Measurements from ENCODE around the gene ARPC1A.
"Not testable (repeated sequence)": the region's sequence is repeated elsewhere in the genome, so short reads cannot be mapped to it uniquely, and the experiment has no call there.

ARPC1A gene

GRCh38 chr7:99324559-99324958 is 1.1 kb upstream of the ARPC1A start:
- DNase-seq: no peak

GRCh38 chr7:99325001-99325493 is 651 bp upstream of the ARPC1A start:
- no peak for DNase-seq

- DNase-seq: peak; percentile 3
Measured at GRCh38 chr7:99326408-99326782, 697 bp downstream of the ARPC1A start.

GRCh38 chr7:99330314-99330961 is 4.7 kb downstream of the ARPC1A start:
- peak; percentile 64 for DNase-seq

- no peak for DNase-seq
Measured at GRCh38 chr7:99331002-99331401, 5.3 kb downstream of the ARPC1A start.

GRCh38 chr7:99339595-99339994 is 13.9 kb downstream of the ARPC1A start:
- no peak for DNase-seq

- DNase-seq: no peak
Measured at GRCh38 chr7:99340659-99341058, 15.0 kb downstream of the ARPC1A start.

GRCh38 chr7:99344061-99344647 is 18.5 kb downstream of the ARPC1A start:
- no peak for DNase-seq

GRCh38 chr7:99350641-99351040 is 24.9 kb downstream of the ARPC1A start:
- DNase-seq: not testable (repeated sequence)

- no peak for DNase-seq
Measured at GRCh38 chr7:99352247-99352646, 26.5 kb downstream of the ARPC1A start.

- DNase-seq: no peak
Measured at GRCh38 chr7:99355098-99355497, 29.4 kb downstream of the ARPC1A start.

- DNase-seq: no peak
Measured at GRCh38 chr7:99357701-99358490, 32.2 kb downstream of the ARPC1A start.

GRCh38 chr7:99358521-99358920 is 32.8 kb downstream of the ARPC1A start:
- not testable (repeated sequence) for DNase-seq

- no peak for DNase-seq
Measured at GRCh38 chr7:99359465-99360154, 33.9 kb downstream of the ARPC1A start.

GRCh38 chr7:99362801-99363200 is 37.1 kb downstream of the ARPC1A start:
- no peak for DNase-seq

GRCh38 chr7:99363286-99363685 is 37.6 kb downstream of the ARPC1A start:
- no peak for DNase-seq

- peak; percentile 24 for DNase-seq
Measured at GRCh38 chr7:99365318-99366141, 39.8 kb downstream of the ARPC1A start.

GRCh38 chr7:99366646-99367045 is 40.9 kb downstream of the ARPC1A start:
- no peak for DNase-seq

GRCh38 chr7:99368750-99369389 is 43.2 kb downstream of the ARPC1A start:
- DNase-seq: no peak

GRCh38 chr7:99369767-99370391 is 44.2 kb downstream of the ARPC1A start:
- DNase-seq: no peak

- DNase-seq: no peak
Measured at GRCh38 chr7:99371376-99371920, 45.8 kb downstream of the ARPC1A start.

Data from suppressor macrophage treated with lipopolysaccharide for 4 hours (primary cell).